Left lung (tissue), 10 donors: ENCODE measurements around the gene GBA3. TPM values are rescaled to one million over a fixed set of nuclear protein-coding genes. Genes with fewer than 3 reads are reported as not detected.

ENCODE experiments used
- ATAC-seq: fragments of 200-7000 bp; cut with Tn5 transposase; one replicate; pipeline ENCODE4 v1.9.1; 2020; ENCODE audit warnings: moderate library complexity
- DNase-seq, 4 donors: peaks; one replicate each; pipeline ENCODE4 v3.0.0-alpha.2; 2013 to 2020
- H3K27ac ChIP-seq, 2 donors: fragments of 200-600 bp; sonication (generic) in 1 of 2; one replicate each; pipeline versions ENCODE4 v1.5.0 to v1.8.0; 2020 to 2021
- H3K27me3 ChIP-seq, 2 donors: fragments of 200-600 bp; sonication (generic) in 1 of 2; one replicate each; pipeline versions ENCODE4 v1.5.0 to v1.8.0; 2020 to 2021
- H3K36me3 ChIP-seq, 2 donors: fragments of 200-600 bp; sonication (generic) in 1 of 2; one replicate each; pipeline versions ENCODE4 v1.5.0 to v1.8.0; 2020 to 2021
- H3K4me1 ChIP-seq, 2 donors: fragments of 200-600 bp; one replicate each; pipeline ENCODE4 v1.8.0; 2021
- H3K4me3 ChIP-seq, 2 donors: fragments of 200-600 bp; sonication (generic) in 1 of 2; one replicate each; pipeline versions ENCODE4 v1.5.0 to v1.8.0; 2020 to 2021; ENCODE audit warnings: mild to moderate bottlenecking in 1 of 2
- H3K9me3 ChIP-seq, 2 donors: fragments of 200-600 bp; sonication (generic) in 1 of 2; one replicate each; pipeline versions ENCODE4 v1.5.0 to v1.8.0; 2020 to 2021
- intact Hi-C, 2 donors: fragments of 100-400 bp; cut with DNase I; formaldehyde crosslinking; loops; one replicate each; pipeline versions ENCODE4 v1.11.2 to v1.14.2; 2022
- polyA plus RNA-seq, 6 donors: library from polyadenylated mRNA; unstranded; fragments of 120-200 nt; gene quantifications; one replicate each; pipeline ENCODE4 v1.2.1, GENCODE V29; 2013; ENCODE audit not compliant: insufficient read length in 6 of 6
- total RNA-seq, 2 donors: library from RNA; stranded (reverse); fragmentation: NEBNext Ultra II Directional; extraction: Animal tissue kit (Norgen Biotek cat#: 25700); gene quantifications; one replicate each; pipeline ENCODE4 v1.2.1, GENCODE V29; 2021
- TF ChIP-seq, protein P1 (sequence below), 2 donors: fragments of 200-600 bp; sonication (generic) in 1 of 2; IDR thresholded peaks; one replicate each; pipeline versions ENCODE4 v1.5.0 to v1.8.0; 2021; ENCODE audit warnings: antibody characterized with exemption in 2 of 2
- donor health status: DM: no; HTN: yes; CAD: no.
- donor health status: DM: no; HTN: no; CAD: no.

GBA3 gene
- total and polyA plus RNA-seq, 8 donors: 0.07 to 0.14 (median 0.13) TPM; not detected in 5

DNA sequence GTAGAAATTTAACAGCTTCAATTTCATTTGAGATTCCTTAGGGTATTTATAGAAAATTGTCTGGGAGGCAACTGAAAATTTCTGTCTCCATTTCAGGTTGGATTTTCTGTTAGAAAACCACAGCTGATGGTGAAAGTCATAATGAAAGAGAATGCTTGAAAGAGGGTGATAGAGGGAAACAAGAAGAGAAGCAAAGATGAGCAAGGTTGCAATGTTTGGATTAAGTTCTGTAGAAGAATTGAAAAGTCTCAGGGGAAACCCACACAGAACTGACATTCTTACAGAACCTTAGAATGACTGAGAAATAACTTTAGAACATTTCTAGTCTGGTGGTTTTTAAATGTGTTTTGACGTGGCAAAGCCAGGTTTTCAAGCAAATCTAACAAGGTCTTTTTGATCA is 14.7 kb downstream of the GBA3 start:
- H3K4me1 ChIP-seq: no peaks in the 10 kb centered on the region
- no peaks in the 10 kb centered on the region for H3K27me3 ChIP-seq
- H3K9me3 ChIP-seq: no peaks in the 10 kb centered on the region
- DNase-seq (no peak), ATAC-seq (no peak)
- H3K4me3 ChIP-seq: no peak overlapping the region
- H3K36me3 ChIP-seq: no peaks in the 10 kb centered on the region
- intact Hi-C loops: no loop called here
- TF ChIP-seq, protein P1, sequence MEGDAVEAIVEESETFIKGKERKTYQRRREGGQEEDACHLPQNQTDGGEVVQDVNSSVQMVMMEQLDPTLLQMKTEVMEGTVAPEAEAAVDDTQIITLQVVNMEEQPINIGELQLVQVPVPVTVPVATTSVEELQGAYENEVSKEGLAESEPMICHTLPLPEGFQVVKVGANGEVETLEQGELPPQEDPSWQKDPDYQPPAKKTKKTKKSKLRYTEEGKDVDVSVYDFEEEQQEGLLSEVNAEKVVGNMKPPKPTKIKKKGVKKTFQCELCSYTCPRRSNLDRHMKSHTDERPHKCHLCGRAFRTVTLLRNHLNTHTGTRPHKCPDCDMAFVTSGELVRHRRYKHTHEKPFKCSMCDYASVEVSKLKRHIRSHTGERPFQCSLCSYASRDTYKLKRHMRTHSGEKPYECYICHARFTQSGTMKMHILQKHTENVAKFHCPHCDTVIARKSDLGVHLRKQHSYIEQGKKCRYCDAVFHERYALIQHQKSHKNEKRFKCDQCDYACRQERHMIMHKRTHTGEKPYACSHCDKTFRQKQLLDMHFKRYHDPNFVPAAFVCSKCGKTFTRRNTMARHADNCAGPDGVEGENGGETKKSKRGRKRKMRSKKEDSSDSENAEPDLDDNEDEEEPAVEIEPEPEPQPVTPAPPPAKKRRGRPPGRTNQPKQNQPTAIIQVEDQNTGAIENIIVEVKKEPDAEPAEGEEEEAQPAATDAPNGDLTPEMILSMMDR (IDR thresholded peaks at IDR 0.05): no peak
- H3K27ac ChIP-seq: no peak overlapping the region

DNA sequence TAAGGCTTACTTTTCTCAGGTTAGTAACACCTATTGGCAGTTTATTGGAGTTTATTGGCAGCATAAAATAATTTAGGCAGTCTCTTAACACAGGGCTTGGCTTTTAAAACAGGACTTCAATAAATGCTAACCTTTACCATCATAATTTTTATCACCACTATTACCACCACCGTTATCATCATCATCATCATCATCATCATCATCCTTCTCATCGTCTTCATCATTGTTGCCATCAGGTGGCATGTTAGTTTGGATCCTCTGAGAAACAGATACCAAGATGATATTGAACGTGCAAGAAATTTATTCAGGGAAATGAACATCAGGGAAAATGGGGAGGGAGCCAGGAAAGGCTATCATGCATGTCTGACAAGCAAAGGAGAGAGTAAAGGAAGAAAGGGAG is 16.2 kb downstream of the GBA3 start:
- H3K9me3 ChIP-seq: no peaks in the 10 kb centered on the region
- H3K4me1 ChIP-seq: no peaks in the 10 kb centered on the region
- no peaks in the 10 kb centered on the region for H3K36me3 ChIP-seq
- no peak overlapping the region for H3K27ac ChIP-seq
- DNase-seq (no peak), ATAC-seq (no peak)
- TF ChIP-seq, protein P1 (IDR thresholded peaks at IDR 0.05): no peak
- intact Hi-C loops: no loop called here
- H3K27me3 ChIP-seq: no peaks in the 10 kb centered on the region
- no peak overlapping the region for H3K4me3 ChIP-seq

DNA sequence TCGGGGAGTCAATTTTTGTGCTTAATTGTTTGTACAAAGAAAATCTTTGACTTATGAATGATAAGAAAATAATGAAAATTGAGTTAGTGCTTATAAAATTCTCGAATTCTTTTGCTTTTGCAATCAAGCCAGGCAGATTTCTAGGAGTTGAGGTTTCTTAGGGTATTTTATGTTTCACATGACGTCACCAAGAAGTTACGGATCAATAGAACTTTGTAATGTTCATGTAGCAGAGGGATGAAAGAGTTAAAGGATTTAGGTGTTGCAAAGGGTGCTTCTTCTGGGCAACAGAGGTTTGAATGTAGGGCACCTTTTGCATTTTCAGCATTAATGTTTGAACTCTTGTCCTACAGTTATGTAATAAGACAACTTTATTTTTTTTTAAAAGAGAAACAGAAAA is 19.4 kb downstream of the GBA3 start:
- Histone ChIP-seq H3K27ac (no peak overlapping the region), H3K27me3 (no peaks in the 10 kb centered on the region), H3K4me3 (no peak overlapping the region), H3K4me1 (no peaks in the 10 kb centered on the region), H3K9me3 (no peaks in the 10 kb centered on the region), H3K36me3 (no peaks in the 10 kb centered on the region)
- DNase-seq: no peak
- TF ChIP-seq, protein P1 (IDR thresholded peaks at IDR 0.05): no peak
- no peak for ATAC-seq
- intact Hi-C loops: no loop called here

DNA sequence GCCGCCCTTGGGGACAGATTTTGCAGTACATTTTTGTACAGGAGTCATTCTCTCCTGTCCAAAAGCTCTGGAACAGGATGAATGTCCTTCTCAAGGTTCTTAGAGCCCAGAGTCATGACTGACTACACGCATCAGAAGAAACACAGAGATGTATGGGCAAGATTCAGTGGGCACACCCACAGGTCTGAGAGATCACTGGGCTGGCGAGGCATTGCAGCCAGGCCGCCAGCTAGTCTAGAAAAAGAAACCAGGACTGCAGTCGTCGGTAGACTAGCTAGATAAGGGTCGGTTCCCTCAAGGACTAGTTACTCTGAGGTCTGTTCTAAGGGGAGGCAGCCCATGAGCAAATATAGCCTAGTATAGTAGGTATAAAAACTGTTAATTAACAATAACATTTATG is 19.8 kb downstream of the GBA3 start:
- TF ChIP-seq, protein P1 (IDR thresholded peaks at IDR 0.05): no peak
- H3K4me1 ChIP-seq: no peaks in the 10 kb centered on the region
- no peak for DNase-seq
- no peak overlapping the region for H3K4me3 ChIP-seq
- no peaks in the 10 kb centered on the region for H3K9me3 ChIP-seq
- no peak for ATAC-seq
- H3K27me3 ChIP-seq: no peaks in the 10 kb centered on the region
- no peak overlapping the region for H3K27ac ChIP-seq
- intact Hi-C loops: no loop called here
- no peaks in the 10 kb centered on the region for H3K36me3 ChIP-seq

DNA sequence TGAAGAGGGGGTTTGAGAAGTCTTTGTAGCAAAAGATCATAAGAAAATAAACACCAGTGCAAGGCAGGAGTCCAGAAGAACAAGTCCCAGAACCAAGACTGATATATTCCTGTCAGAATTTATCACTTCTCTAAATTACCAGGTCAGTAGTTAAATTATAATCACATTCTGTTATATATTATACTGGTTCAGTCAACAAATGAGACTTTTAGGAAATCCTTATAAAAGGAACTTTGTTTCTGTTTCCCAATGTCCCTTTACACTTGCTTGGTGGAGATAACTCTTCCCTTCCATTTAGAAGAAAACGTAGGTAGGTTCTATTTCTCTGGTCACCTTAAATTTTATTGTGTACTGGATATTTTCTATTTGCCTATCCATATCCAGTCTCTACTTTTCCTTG is 21.1 kb downstream of the GBA3 start:
- ATAC-seq (no peak), DNase-seq (no peak)
- no peaks in the 10 kb centered on the region for H3K27me3 ChIP-seq
- no peaks in the 10 kb centered on the region for H3K9me3 ChIP-seq
- H3K36me3 ChIP-seq: no peaks in the 10 kb centered on the region
- TF ChIP-seq, protein P1 (IDR thresholded peaks at IDR 0.05): no peak
- H3K27ac ChIP-seq: no peak overlapping the region
- no peaks in the 10 kb centered on the region for H3K4me1 ChIP-seq
- no peak overlapping the region for H3K4me3 ChIP-seq
- intact Hi-C loops: no loop called here
